ENCODE results near the gene BRSK2. TPM values are rescaled to one million over a fixed set of nuclear protein-coding genes. Genes with fewer than 3 reads are reported as not detected.

The BRSK2 gene
- total RNA-seq, 1 donor from 2014 or later, result 0.11 TPM

DNA sequence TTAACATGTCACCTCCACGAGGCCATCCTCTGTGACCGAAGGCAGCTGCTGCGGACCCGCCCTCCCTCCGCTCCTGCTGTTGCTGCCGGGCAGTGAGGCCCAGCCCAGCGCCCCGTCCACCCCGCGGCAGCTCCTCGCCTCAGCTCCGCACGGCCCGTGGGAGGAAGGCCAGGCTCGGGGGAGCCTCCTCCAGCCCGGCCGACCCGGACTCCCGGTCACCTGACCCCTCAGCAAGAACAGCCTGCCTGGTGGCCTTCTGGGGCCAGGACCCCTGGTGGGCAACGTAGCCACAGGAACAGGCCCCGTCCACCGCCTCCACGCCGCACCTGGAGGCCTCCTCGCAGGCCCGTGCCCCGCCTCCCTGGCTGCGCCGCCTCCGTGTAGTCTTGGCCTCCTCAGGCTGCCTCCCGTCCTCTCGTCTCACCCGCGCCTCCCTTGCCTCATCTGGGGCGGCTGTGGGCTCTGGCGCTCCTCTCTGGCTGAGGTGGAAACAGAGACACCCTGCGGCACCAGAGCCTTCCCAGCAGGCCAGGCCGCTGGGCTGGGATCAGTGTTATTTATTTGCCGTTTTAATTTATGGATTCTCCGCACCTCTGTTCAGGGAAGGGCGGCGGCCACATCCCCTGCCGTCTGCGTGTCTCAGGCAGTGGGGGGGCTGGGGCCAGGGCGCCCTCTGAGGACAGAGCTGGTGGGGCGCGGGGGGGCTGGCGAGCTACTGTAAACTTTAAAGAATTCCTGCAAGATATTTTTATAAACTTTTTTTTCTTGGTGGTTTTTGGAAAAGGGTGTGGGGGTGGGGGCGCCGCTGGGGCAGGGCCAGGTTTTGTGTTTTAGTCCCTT lies 71.5 kb downstream of the BRSK2 start:
- peaks cover 8% of the 10 kb centered on the region for H3K36me3 Mint-ChIP-seq (ENCODE audit: low read depth)
- H3K9me3 Mint-ChIP-seq, result no peaks in the 10 kb centered on the region
- no peak for TF ChIP-seq CTCF (IDR thresholded peaks at IDR 0.05)
- H3K27me3 Mint-ChIP-seq, result no peaks in the 10 kb centered on the region
- DNase-seq (no peak), ATAC-seq (ENCODE audit: low read depth) (no peak)
- no peaks in the 10 kb centered on the region for H3K4me1 Mint-ChIP-seq
- H3K4me3 Mint-ChIP-seq, result no peak overlapping the region
- intact Hi-C loops (cut with micrococcal nuclease), result no loop called here
- H3K27ac Mint-ChIP-seq, result no peak overlapping the region
- POLR2A ChIA-PET, result no interaction called here
- CTCF ChIA-PET, result no interaction called here

GRCh38 chr11:1461826-1462697 lies 72.3 kb downstream of the BRSK2 start:
- H3K27ac Mint-ChIP-seq, result no peak overlapping the region
- ChIA-PET POLR2A (no interaction called here), CTCF (no interaction called here)
- no peaks in the 10 kb centered on the region for H3K27me3 Mint-ChIP-seq
- H3K4me3 Mint-ChIP-seq, result no peak overlapping the region
- no peaks in the 10 kb centered on the region for H3K9me3 Mint-ChIP-seq
- no peak for DNase-seq
- peaks cover 13% of the 10 kb centered on the region for H3K36me3 Mint-ChIP-seq (ENCODE audit: low read depth)
- intact Hi-C loops (cut with micrococcal nuclease), result no loop called here
- no peak for TF ChIP-seq CTCF (IDR thresholded peaks at IDR 0.05)
- ATAC-seq (ENCODE audit: low read depth), result no peak
- H3K4me1 Mint-ChIP-seq, result no peaks in the 10 kb centered on the region

DNA sequence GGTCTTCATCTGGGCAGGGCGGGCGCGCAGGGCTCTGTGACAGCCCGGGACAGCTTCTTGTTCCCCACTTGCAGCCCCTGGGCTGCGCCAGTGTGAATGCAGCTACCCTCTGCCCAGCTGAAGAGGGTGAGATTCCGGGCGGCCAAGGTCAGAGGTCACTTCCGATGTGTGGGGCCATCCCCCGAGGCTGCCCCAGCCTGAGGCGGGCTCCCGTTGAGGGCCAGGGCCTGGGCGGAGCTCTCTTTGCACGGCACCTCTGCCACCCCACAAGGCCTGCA lies 72.9 kb downstream of the BRSK2 start:
- DNase-seq, result no peak
- H3K9me3 Mint-ChIP-seq, result no peaks in the 10 kb centered on the region
- H3K4me1 Mint-ChIP-seq, result no peaks in the 10 kb centered on the region
- ChIA-PET POLR2A (no interaction called here), CTCF (no interaction called here)
- H3K27me3 Mint-ChIP-seq, result no peaks in the 10 kb centered on the region
- intact Hi-C loops (cut with micrococcal nuclease), result no loop called here
- no peak for TF ChIP-seq CTCF (IDR thresholded peaks at IDR 0.05)
- ATAC-seq (ENCODE audit: low read depth), result no peak
- no peak overlapping the region for H3K4me3 Mint-ChIP-seq
- peaks cover 18% of the 10 kb centered on the region for H3K36me3 Mint-ChIP-seq (ENCODE audit: low read depth)
- H3K27ac Mint-ChIP-seq, result no peak overlapping the region

GRCh38 chr11:1463056-1463455 lies 73.3 kb downstream of the BRSK2 start:
- H3K4me3 Mint-ChIP-seq, result no peak overlapping the region
- H3K9me3 Mint-ChIP-seq, result no peaks in the 10 kb centered on the region
- H3K27me3 Mint-ChIP-seq, result no peaks in the 10 kb centered on the region
- intact Hi-C loops (cut with micrococcal nuclease), result no loop called here
- ATAC-seq (ENCODE audit: low read depth) (no peak), DNase-seq (no peak)
- ChIA-PET POLR2A (interaction anchor here (0.5 kb wide), 1 partner anchor 126 kb away, joined by 3 read pairs; no protein-coding TSS in a partner anchor), CTCF (no interaction called here)
- H3K4me1 Mint-ChIP-seq, result no peaks in the 10 kb centered on the region
- TF ChIP-seq CTCF (IDR thresholded peaks at IDR 0.05), result no peak
- no peak overlapping the region for H3K27ac Mint-ChIP-seq
- peaks cover 18% of the 10 kb centered on the region for H3K36me3 Mint-ChIP-seq (ENCODE audit: low read depth)

- ChIA-PET POLR2A (no interaction called here), CTCF (no interaction called here)
- no peaks in the 10 kb centered on the region for H3K27me3 Mint-ChIP-seq
- ATAC-seq (ENCODE audit: low read depth), result no peak
- intact Hi-C loops (cut with micrococcal nuclease), result no loop called here
- H3K27ac Mint-ChIP-seq, result no peak overlapping the region
- H3K9me3 Mint-ChIP-seq, result no peaks in the 10 kb centered on the region
- H3K4me1 Mint-ChIP-seq, result no peaks in the 10 kb centered on the region
- peaks cover 42% of the 10 kb centered on the region for H3K36me3 Mint-ChIP-seq (ENCODE audit: low read depth)
- DNase-seq, result no peak
- no peak for TF ChIP-seq CTCF (IDR thresholded peaks at IDR 0.05)
- no peak overlapping the region for H3K4me3 Mint-ChIP-seq
Observed at GRCh38 chr11:1466784-1467183, 77.0 kb downstream of the BRSK2 start.

Data from activated B cell treated with CpG ODN at 0.5 μM for 24 hours (primary cell).